ENCODE measurements around the gene PTPRR. TPM values are rescaled to one million over a fixed set of nuclear protein-coding genes. Genes with fewer than 3 reads are reported as not detected.

Gene PTPRR
- polyA plus RNA-seq, 2 of the 4 experiments (the other 2 are of a cell fraction), result 0.13 to 0.15 TPM

GRCh38 chr12:70876952-70877351, 43.6 kb downstream of the PTPRR start:
- CTCF ChIA-PET, result no interaction called here
- no peaks in the 10 kb centered on the region for H3K9me3 ChIP-seq
- FAIRE-seq, result no peak
- POLR2A ChIA-PET, result no interaction called here
- WGBS (ENCODE audit: missing lambda C conversion rate), result 1% methylated on average over 3 of the region's 3 CpGs
- H3K4me2 ChIP-seq, result no peak overlapping the region
- no peaks in the 10 kb centered on the region for H3K4me1 ChIP-seq
- no peak for DNase-seq (ENCODE audit: low read depth in 1 of 2, low spot score in 1 of 2)
- TF ChIP-seq JUNB (IDR thresholded peaks at IDR 0.05) (no peak), KDM5A (IDR thresholded peaks at IDR 0.05) (no peak), SMC3 (IDR thresholded peaks at IDR 0.05) (no peak), ATOH8 (CRISPR knock-in tag; IDR thresholded peaks at IDR 0.05; ENCODE audit: low read depth) (no peak), E2F6 (IDR thresholded peaks at IDR 0.05; ENCODE audit: borderline replicate concordance, low read depth) (no peak), MAZ (IDR thresholded peaks at IDR 0.05; ENCODE audit: borderline replicate concordance, low read depth, low read length) (no peak), RCOR1 (IDR thresholded peaks at IDR 0.05; ENCODE audit: low read depth, low read length) (no peak), KDM1A (IDR thresholded peaks at IDR 0.05; ENCODE audit: low read depth) (no peak), NFE2L2 (conservative IDR thresholded peaks at IDR 0.05; ENCODE audit: low read length) (no peak), USF2 (IDR thresholded peaks at IDR 0.05) (no peak)
- no peak overlapping the region for H3K27ac ChIP-seq
- no peak for ATAC-seq
- no peak overlapping the region for H3K4me3 ChIP-seq

- Histone ChIP-seq H3K4me1 (no peaks in the 10 kb centered on the region), H3K4me3 (no peak overlapping the region), H3K9me3 (no peaks in the 10 kb centered on the region), H3K27ac (no peak overlapping the region), H3K4me2 (no peak overlapping the region)
- CTCF ChIA-PET, result no interaction called here
- DNase-seq (ENCODE audit: low read depth in 1 of 2, low spot score in 1 of 2), result no peak
- no peak for TF ChIP-seq EHMT2 (IDR thresholded peaks at IDR 0.05; ENCODE audit: low read depth)
- TF ChIP-seq BCL3 (IDR thresholded peaks at IDR 0.05), result no peak
- no peak for TF ChIP-seq RARB (CRISPR knock-in tag; IDR thresholded peaks at IDR 0.05)
- TF ChIP-seq NPAS2 (CRISPR knock-in tag; IDR thresholded peaks at IDR 0.05; ENCODE audit: borderline replicate concordance), result no peak
- TF ChIP-seq EP300 (IDR thresholded peaks at IDR 0.05), result no peak
- TF ChIP-seq SREBF2 (IDR thresholded peaks at IDR 0.05), result no peak
- TF ChIP-seq RAD21 (conservative IDR thresholded peaks at IDR 0.05 in 1 of 2, IDR thresholded peaks at IDR 0.05 in 1 of 2), result no peak
- no peak for TF ChIP-seq CHD4 (IDR thresholded peaks at IDR 0.05; ENCODE audit: borderline replicate concordance)
- no peak for TF ChIP-seq CBX8 (IDR thresholded peaks at IDR 0.05)
- TF ChIP-seq JUNB (IDR thresholded peaks at IDR 0.05), result no peak
- no peak for TF ChIP-seq MYC (IDR thresholded peaks at IDR 0.05; ENCODE audit: borderline replicate concordance, low read length)
- no peak for TF ChIP-seq MAFK (IDR thresholded peaks at IDR 0.05; ENCODE audit: partially characterized antibody)
- POLR2A ChIA-PET, result no interaction called here
- FAIRE-seq, result no peak
- no peak for ATAC-seq
Observed at GRCh38 chr12:70875628-70876027, 44.9 kb downstream of the PTPRR start.

- no peak for ATAC-seq
- no peak for TF ChIP-seq REST (IDR thresholded peaks at IDR 0.05)
- no peak for TF ChIP-seq ESRRA (IDR thresholded peaks at IDR 0.05; ENCODE audit: borderline replicate concordance, low read length)
- TF ChIP-seq NR3C1 (IDR thresholded peaks at IDR 0.05), result no peak
- no peak for TF ChIP-seq PHF8 (IDR thresholded peaks at IDR 0.05; ENCODE audit: borderline replicate concordance, low read depth)
- no peak for TF ChIP-seq ZFP36 (IDR thresholded peaks at IDR 0.05; ENCODE audit: borderline replicate concordance, partially characterized antibody)
Observed at GRCh38 chr12:70854881-70855568, 65.5 kb downstream of the PTPRR start.

More at GRCh38 chr12:70854881-70855568, 65.5 kb downstream of the PTPRR start:
- Histone ChIP-seq H3K4me1 (no peaks in the 10 kb centered on the region), H3K9me3 (no peaks in the 10 kb centered on the region), H3K4me2 (no peak overlapping the region), H3K27ac (no peak overlapping the region), H3K4me3 (no peak overlapping the region)
- ChIA-PET CTCF (interaction anchor here (1.3 to 2.0 kb wide), 2 partner anchors 10 to 122 kb away, joined by 4 to 5 read pairs; no protein-coding TSS in a partner anchor), POLR2A (no interaction called here)
- no peak for FAIRE-seq
- 13% methylated on average over 3 of the region's 3 CpGs for WGBS (ENCODE audit: missing lambda C conversion rate)
- DNase-seq (ENCODE audit: low read depth in 1 of 2, low spot score in 1 of 2), result no peak
